GM18526 (cell line): ENCODE measurements around the gene NPBWR2.

Experiments
- POLR2A ChIP-seq: IDR thresholded peaks from 3 replicates; pipeline ENCODE4 v1.6.1; 2011; ENCODE audit not compliant: insufficient read length; ENCODE audit errors: extremely low read depth

NPBWR2 gene

DNA sequence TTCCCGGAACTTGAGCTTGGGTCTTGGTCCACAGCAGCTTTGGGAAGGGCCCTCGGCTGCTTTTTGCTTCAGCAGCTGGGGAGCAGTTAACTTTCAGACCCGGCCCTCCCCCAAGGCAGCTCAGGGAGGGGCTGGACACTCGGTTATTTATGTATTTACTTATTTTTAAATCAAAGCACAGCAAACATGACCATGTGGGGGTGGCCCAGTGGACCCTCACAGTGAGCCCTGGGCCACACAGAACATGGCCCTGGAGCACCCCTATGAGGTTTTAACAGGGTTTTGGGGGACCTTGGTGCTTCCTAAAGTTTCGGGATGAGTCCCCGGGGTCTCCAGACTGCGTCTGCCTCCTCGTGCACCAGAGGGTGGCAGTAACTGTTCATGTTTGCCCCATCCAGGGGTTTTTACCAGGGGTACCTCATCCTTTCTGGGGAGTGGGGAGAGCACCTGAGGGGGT lies 26.6 kb upstream of the NPBWR2 start:
- no peak for TF ChIP-seq POLR2A

DNA sequence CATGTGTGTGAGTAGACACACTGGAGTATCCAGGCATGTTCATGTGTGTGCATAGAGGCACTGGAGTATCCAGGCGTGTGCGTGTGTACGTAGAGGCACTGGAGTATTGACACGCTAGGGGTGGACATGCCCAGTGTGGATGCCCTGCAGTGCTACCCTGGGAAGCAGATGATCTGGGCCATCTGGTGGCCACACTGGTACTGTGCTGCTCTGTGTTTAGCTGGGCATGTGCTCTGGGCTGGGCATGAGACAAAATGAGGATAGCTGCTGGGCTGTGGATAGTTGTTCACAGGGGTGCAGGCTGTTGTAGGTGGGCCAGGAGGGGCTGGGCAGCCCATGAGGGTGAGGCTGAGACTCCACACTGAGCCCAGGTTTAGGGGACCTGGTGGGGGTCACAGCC lies 24.0 kb upstream of the NPBWR2 start:
- no peak for TF ChIP-seq POLR2A

- TF ChIP-seq POLR2A, result no peak
Measured at GRCh38 chr20:64130876-64131275, 23.5 kb upstream of the NPBWR2 start.

GRCh38 chr20:64130271-64130670 lies 22.9 kb upstream of the NPBWR2 start:
- no peak for TF ChIP-seq POLR2A

- no peak for TF ChIP-seq POLR2A
Measured at GRCh38 chr20:64129146-64129782, 21.9 kb upstream of the NPBWR2 start.

DNA sequence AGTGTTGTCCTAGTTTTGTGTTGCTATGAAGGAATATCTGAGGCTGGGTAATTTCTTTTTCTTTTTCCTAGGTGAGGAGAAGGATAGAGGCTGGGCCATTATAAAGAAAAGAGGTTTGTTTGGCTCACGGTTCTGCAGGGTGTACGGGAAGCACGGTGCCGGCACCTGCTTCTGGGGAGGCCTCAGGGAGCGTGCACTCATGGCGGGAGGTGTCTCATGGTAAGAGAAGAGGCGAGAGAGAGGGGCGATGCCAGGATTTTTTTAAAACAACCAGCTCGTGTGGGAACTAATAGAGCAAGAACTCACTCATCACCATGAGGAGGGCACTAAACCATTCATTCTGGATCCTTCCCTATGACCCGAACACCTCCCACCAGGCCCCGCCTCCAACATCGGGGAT lies 14.2 kb upstream of the NPBWR2 start:
- TF ChIP-seq POLR2A, result no peak

DNA sequence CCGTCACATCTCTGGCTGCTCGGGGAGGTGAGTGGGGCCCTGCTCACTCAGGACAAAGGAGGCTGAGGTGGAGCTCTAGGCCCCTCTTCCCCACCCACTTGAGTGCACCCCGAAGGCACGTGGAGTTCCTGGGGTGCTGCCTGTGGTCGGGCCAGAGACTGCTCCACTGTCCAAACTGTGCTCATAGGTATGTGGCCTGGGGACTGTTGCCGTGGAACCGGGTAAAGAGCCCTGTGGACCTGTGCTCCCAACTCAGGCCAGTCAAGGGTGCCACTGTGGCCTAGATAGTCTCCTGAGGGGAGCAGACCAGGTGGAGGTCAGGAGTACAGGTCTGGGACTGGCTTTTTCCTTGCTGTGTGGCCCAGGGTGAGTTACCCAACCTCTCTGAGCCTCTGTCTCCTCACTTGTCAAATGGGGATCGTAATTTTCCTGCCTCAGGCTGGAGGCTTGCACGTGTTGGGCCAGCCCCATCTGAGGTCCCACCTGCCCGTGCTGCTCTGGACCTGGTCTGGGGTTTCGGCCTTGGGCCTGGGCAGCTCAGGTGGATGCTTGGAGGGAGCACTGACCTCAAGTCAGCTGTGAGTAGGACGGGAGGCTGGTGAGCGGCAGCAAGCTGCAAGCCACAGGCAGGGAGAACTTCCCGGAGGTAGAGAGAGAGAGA lies 12.4 kb upstream of the NPBWR2 start:
- no peak for TF ChIP-seq POLR2A

- no peak for TF ChIP-seq POLR2A
Measured at GRCh38 chr20:64119301-64119680, 11.9 kb upstream of the NPBWR2 start.

- no peak for TF ChIP-seq POLR2A
Measured at GRCh38 chr20:64116541-64117431, 9.4 kb upstream of the NPBWR2 start.

- no peak for TF ChIP-seq POLR2A
Measured at GRCh38 chr20:64116016-64116415, 8.7 kb upstream of the NPBWR2 start.

DNA sequence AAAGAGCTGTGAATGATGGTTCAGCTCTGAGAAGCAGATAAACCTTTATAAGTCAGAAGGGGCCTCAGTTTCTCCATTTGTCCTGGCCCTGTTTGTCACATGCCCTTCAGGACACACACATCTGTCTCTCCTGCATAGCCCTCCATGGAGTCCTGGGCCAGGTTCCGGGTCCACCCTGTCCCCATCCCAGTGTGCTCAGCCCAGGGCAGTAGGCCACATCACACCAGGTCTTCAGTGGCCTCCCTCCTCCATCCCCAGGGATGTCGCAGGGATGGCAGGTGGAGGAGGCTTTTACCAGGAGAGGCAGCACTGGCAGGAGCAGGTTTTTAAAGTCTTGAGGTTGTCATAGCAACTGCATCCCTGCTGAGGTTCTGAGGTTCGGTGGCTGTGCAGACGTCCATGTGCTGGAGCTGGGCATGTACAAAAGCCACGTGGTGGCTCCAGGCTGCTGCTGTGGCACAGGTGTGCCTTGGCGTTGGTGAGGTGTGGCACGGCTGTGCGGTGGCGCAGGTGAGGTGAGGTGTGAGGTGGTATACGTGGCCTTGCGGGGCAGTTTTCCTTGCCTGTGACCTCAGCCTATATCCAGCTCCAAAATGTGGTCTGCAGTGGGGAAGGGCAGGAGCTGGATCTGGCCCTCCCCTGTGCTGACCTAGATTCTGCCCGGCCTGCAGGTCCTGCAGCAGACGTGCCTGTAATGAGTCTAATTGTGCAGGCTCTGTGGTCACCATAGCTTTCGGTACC lies 8.0 kb upstream of the NPBWR2 start:
- no peak for TF ChIP-seq POLR2A

DNA sequence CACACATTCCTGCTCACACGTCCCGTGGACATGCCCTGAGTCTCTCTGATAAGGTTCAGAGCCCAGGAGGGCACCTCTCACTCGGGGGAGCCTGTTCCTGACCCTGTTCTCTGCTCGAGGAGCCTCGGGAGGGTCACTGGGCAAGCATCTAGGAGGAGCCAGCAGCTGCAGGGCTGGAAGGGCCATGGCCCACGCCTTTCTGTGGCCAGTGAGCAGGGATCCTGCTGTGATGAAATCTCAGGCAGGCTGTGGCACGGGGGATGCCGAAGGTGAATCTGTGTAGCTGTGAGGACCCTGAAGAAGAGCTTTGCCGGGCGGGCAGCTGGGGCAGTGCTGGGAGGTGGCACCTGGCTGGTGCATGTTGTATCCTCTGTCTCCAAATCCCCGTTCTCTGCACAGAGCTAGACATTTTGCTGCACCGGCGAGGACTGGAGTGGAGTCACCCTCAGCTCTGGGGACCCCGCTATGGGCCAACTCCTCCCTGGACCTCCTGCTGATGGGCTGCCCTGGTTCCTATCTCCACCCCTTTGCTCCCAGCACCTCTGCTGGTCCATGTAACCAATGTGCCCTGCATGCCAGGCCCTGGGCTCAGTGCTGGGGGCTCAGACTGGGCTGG lies 7.1 kb upstream of the NPBWR2 start:
- TF ChIP-seq POLR2A, result no peak

DNA sequence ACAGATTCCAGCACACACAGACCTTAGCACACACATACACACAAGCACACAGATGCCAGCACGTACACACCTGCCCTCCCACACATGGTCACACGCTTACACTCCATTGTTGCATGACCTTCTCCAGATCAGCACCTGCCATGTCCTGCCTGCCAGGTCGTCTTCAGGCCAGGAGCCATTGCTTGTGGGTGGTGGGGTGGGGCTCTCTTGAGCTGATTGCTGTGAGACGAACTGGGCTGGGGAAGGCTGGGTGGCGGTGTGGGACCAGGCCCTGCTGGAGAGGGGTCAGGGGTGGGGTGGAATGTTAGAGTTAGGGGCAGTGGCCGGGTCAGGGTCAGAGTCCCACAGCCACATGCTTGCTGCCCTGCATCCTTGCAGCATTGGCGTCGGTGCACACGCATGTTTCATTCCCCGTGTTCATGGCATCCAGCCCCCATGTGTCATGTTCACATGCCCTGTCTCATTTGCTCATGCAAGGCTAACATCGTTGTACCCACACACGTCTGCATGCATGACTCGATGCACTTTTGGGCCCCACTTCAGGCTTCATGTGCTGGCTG lies 6.5 kb upstream of the NPBWR2 start:
- TF ChIP-seq POLR2A, result no peak

DNA sequence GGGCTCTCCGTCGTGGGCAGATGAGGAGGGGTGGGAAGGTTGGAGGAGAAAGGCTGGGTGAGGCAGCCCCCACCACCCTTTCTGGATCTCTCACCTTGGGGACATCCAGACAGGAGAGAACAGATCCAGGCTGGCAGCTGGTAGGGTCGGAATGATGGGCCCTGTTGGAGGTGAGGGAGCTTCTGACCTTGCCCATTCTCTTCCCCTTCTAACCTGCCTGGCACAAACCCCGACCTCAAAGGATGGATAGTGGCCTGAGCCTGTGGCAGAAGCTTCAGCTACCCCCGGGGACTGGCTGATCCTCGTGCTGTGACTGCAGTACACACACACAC lies 6.0 kb upstream of the NPBWR2 start:
- TF ChIP-seq POLR2A, result no peak
